IgD-negative memory B cell (primary cell): ENCODE measurements around the gene EVC. TPM values are rescaled to one million over a fixed set of nuclear protein-coding genes. Genes with fewer than 3 reads are reported as not detected.

Experiments used
- H3K27ac Mint-ChIP-seq, 3 donors: one replicate each; pipeline ENCODE4 v1.8.0; 2020 to 2022; ENCODE audit warnings: mild to moderate bottlenecking in 3 of 3, mixed read lengths in 3 of 3, moderate library complexity in 1 of 3
- H3K27me3 Mint-ChIP-seq: one replicate; pipeline ENCODE4 v1.8.0; 2021; ENCODE audit warnings: mixed read lengths
- H3K36me3 Mint-ChIP-seq: one replicate; pipeline ENCODE4 v1.8.0; 2020; ENCODE audit warnings: mild to moderate bottlenecking, mixed read lengths
- H3K4me1 Mint-ChIP-seq, 3 donors: one replicate each; pipeline ENCODE4 v1.8.0; 2020 to 2022; ENCODE audit warnings: mixed read lengths in 3 of 3, mild to moderate bottlenecking in 1 of 3
- H3K4me3 Mint-ChIP-seq, 4 donors: one replicate each; pipeline ENCODE4 v1.8.0; 2020 to 2022; ENCODE audit warnings: mild to moderate bottlenecking in 4 of 4, mixed read lengths in 4 of 4, moderate library complexity in 3 of 4
- H3K9me3 Mint-ChIP-seq, 3 donors: one replicate each; pipeline ENCODE4 v1.8.0; 2020 to 2021; ENCODE audit warnings: mixed read lengths in 3 of 3, mild to moderate bottlenecking in 1 of 3
- polyA plus RNA-seq: library from polyadenylated mRNA; unstranded; fragments of 300-500 nt; fragmentation: Illumina TruSeq; gene quantifications from one replicate; pipeline ENCODE4 v1.2.3, GENCODE V29; 2021

EVC gene
- polyA plus RNA-seq, 1 donor from 2014 or later: 0.05 TPM

DNA sequence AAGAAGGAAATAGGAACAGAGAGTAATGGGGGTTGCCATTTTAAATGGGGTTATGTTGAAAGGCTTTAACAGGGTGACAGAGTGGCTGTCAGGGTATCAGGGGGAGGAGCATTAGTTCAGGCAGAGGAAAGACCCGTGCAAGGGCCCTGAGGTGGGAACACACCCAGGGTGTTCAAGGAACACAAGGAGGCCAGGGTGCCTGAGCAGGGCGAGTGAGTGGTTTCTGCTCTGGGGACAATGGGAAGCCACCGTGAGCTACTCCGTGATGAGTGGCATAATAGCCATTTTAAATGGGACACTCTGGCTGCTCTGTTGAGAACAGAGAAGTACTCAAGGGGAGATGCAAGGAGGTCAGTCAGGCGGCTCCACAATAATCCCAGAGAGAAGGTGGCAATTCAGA lies 7.2 kb upstream of the EVC start:
- no peaks in the 10 kb centered on the region for H3K36me3 Mint-ChIP-seq
- H3K27ac Mint-ChIP-seq: peak overlapping the region in 1 of 3 donors; percentile 41
- H3K9me3 Mint-ChIP-seq: peaks cover 5 to 15% (median 12%) of the 10 kb centered on the region in 3 donors
- H3K27me3 Mint-ChIP-seq: peaks cover 17% of the 10 kb centered on the region
- H3K4me3 Mint-ChIP-seq: no peak overlapping the region
- peaks cover 0 to 8% (median 0%) of the 10 kb centered on the region in 3 donors for H3K4me1 Mint-ChIP-seq

DNA sequence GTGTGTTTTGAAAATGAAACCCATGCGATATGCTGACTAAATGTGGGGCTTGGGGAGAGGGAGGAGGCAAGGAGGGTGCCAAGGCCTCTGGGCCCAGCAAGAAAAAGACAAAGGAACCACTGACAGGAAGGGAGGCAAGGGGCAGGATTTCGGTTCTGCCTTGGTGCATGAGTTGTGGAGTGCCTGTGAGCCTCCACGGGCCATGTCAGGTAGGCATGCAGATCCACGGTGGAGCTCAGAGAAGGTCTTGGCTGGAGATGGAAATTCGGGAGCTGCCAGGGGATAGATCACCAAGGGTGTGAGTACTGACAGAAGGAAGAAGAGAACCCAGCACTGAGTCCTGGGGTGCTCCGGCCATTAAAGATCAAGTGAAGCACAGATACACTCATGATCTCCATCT lies 6.7 kb upstream of the EVC start:
- H3K9me3 Mint-ChIP-seq: peaks cover 5 to 15% (median 12%) of the 10 kb centered on the region in 3 donors
- peaks cover 20% of the 10 kb centered on the region for H3K27me3 Mint-ChIP-seq

DNA sequence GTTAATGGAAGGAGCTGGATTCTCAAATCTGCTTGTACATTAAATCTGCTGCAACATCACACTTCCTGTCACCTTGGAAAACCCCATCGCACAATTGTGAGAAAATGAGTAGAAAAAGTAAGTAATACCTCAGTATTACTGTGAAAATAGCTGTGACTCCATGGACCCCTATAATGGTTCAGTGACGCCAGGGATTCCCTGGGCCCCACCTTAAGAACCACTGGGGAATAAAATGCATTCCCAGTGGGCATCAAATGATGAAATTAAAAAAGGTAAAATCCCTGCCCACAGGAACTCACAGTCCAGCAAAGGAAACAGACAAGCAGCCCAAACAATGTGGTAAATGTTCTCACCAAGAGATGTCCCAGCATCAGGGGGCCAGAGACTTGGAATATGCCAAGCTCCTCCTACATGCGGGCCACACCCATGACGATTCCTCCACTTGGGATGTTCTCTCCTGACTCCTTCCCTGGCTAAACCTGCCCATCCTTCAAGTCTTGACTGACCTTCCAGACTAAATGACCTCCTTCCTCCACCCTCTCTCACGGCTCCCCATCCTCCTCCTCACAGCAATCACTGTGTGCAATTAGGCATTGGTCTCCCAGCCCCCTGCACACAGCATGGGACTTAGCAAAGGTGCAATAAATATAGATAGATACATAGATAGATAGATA lies 5.2 kb upstream of the EVC start:
- Mint-ChIP-seq H3K36me3 (no peaks in the 10 kb centered on the region), H3K4me3 (peak overlapping the region in 1 of 4 donors; percentile 13), H3K27me3 (peaks cover 30% of the 10 kb centered on the region)

More for the DNA sequence above, 6.7 kb upstream of the EVC start:
- H3K4me3 Mint-ChIP-seq: no peak overlapping the region
- H3K27ac Mint-ChIP-seq: no peak overlapping the region
- no peaks in the 10 kb centered on the region for H3K36me3 Mint-ChIP-seq
- H3K4me1 Mint-ChIP-seq: peaks cover 0 to 8% (median 0%) of the 10 kb centered on the region in 3 donors

DNA sequence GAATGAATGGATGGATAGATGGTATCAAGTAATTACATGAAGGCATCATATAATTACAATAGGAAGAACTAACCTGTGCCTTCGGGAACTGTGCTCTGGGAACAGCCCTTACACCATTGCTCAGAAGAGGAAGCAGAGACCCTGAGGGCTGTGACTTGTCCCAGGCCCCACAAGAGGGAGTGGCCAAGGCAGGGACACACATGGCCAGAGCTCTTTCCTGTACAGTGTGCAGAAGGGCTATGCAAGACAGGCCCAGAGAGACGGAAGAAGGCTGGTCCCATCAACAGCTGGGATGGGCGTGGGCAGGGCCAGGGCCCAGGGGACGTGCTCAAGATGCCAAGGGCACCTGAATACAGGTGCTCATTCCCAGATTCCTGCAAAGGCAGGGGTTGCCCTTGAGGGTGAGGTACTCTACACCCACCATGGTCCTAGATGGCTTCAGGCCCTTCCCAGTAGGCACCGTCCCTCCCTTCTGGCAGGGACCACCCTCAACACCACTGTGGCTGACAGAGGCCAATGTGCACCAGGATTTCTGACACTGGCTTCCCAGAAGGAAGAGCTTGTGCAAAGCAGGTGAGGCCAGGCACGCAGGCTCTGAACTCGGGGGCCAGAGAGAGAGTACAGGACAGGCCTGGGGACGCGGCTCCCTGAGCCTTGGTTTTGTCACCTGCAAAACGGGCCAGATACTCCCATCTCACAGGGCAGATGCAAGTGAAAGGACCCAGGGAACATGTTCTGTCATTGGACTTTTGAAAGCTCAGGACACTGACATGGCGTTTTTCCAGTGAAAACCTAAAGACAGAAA lies 4.3 kb upstream of the EVC start:
- peaks cover 5 to 12% (median 11%) of the 10 kb centered on the region in 3 donors for H3K9me3 Mint-ChIP-seq
- no peaks in the 10 kb centered on the region for H3K36me3 Mint-ChIP-seq
- H3K27me3 Mint-ChIP-seq: peaks cover 33% of the 10 kb centered on the region
- peak overlapping the region in 2 of 4 donors; percentile 23 to 34 for H3K4me3 Mint-ChIP-seq
- no peak overlapping the region for H3K27ac Mint-ChIP-seq
- peaks cover 3 to 10% (median 5%) of the 10 kb centered on the region in 3 donors for H3K4me1 Mint-ChIP-seq

More for the DNA sequence above, 5.2 kb upstream of the EVC start:
- Mint-ChIP-seq H3K9me3 (peaks cover 5 to 13% (median 12%) of the 10 kb centered on the region in 3 donors), H3K4me1 (peaks cover 3 to 10% (median 4%) of the 10 kb centered on the region in 3 donors), H3K27ac (no peak overlapping the region)

DNA sequence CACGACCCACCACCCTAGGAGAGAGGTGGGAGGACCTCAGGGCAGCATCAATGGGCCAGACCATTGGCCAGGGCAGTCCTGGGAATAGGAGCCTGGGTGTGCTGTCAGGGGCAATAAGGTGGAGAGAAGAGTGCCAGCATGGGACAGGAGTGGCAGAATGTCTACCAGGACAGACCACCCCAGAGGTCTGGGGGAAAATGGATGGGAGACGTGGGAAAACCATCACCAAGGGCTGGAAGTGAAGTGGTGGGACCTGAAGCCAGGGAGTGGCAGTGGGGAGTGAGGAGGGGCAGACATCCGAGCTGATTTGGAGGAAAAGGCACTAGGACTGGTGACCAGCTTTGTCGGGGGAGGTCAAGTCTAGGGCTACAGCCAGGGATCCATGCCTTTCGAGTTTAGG lies 3.6 kb upstream of the EVC start:
- peaks cover 36% of the 10 kb centered on the region for H3K27me3 Mint-ChIP-seq
- H3K9me3 Mint-ChIP-seq: peaks cover 4 to 10% (median 7%) of the 10 kb centered on the region in 3 donors
- no peak overlapping the region for H3K27ac Mint-ChIP-seq
- H3K4me1 Mint-ChIP-seq: peaks cover 3 to 10% (median 5%) of the 10 kb centered on the region in 3 donors
- H3K36me3 Mint-ChIP-seq: no peaks in the 10 kb centered on the region
- H3K4me3 Mint-ChIP-seq: peak overlapping the region in 2 of 4 donors; percentile 23 to 43

DNA sequence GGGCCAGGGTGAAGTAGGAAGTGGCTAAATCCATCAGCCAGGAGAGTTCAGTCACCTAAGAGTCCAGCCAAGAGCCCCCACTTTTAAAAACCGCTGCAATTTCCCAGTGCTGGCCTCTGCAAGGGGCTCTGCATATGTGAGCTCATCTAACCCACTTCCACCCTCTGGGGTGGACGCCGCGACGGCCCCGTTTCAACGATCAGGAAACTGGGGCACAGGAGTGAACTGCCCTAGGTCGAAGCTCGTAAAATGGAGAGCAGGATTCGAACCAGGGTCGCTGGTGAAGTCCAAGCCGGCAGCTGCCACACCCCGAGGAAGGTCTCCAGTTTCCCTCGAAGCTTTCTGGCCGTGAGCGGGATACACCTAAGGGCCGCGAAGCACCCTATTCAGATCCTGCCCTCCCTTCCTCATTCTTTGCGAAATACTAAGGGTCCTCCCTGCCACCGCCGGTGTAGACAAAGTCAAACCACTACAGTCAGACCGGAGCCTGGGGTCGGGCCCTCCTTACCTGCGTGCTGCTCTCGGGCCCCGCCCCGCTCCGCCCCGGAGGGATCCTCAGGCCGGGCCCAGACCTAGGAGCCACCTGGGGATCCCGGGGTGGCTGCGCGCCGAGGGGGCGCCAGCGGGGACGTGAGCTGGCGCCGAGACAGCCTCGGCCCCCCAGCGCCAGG lies 3.1 kb upstream of the EVC start:
- Mint-ChIP-seq H3K4me3 (peak overlapping the region in 3 of 4 donors; percentile 23 to 60 (median 25)), H3K27me3 (peaks cover 36% of the 10 kb centered on the region), H3K27ac (no peak overlapping the region), H3K36me3 (no peaks in the 10 kb centered on the region), H3K9me3 (peaks cover 7 to 10% (median 7%) of the 10 kb centered on the region in 3 donors), H3K4me1 (peaks cover 3 to 10% (median 5%) of the 10 kb centered on the region in 3 donors)

DNA sequence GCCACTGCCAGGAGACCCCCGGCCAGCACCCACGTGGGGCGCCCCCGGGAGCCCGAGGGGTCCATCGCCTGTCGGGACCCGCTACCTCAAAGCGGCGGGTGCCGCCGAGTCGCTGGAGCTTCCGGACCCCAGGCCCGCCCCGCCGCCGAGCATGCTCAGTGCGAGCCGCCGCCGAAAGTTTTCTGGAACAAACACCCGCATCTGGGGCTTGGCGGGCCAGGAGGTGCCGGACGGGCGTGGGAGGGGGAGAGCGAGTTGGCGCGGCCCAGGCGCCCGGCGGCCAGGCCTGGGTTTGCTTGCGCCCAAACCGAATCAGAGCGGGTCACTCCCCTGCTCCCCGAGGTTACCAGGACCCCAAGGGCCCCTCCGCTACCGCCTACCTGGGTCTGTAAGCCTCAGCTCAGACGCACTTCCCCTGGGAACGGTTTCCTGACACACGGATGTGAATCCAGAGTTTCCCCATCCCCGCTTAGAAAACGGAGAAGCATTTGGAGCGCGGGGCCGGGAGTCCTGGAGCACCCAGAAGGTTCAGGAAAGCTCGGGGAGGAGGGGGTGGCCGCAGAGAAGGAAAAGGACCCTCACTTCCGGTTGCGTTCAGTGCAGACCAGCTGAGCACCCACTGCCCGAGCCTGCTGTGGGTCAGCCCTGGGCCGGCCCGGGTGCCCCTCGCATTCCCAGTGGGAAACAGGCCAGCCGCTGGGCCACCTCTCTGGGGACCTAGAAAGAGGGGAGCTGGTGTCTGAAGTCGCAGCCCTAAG lies 2.4 kb upstream of the EVC start, which contains the start of gene EVC2:
TSS of gene EVC2 (minus strand) at position 111 of the 758 bp plus-strand sequence. CDS start at position 65, 46 bp downstream.
- Mint-ChIP-seq H3K27ac (no peak within 1 kb of the TSS), H3K36me3 (no peaks in the 10 kb centered on the region), H3K4me1 (peaks cover 3 to 10% (median 5%) of the 10 kb centered on the region in 3 donors), H3K4me3 (peak within 1 kb of the TSS in 3 of 4 donors; percentile 23 to 63 (median 60)), H3K9me3 (peaks cover 1 to 10% (median 7%) of the 10 kb centered on the region in 3 donors), H3K27me3 (peaks cover 36% of the 10 kb centered on the region)

DNA sequence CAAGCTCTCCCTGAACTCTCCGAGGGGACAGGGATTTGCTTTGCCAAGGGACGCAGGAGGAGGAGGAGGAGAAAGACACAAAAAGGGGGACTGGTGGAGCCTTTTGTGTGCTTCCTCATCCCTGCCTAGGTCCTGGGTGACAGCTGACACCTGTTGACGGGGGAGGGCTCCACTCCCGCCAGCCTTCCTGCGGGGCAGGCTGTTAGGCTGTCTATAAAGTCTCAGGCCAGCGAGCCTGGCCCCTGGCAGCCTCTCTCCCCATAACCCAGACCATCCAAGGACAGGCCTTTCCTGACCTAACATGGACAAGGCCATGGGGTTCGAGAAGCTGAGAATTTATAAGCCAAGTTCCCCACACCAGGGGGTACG lies 1.8 kb upstream of the EVC start:
- no peaks in the 10 kb centered on the region for H3K36me3 Mint-ChIP-seq

DNA sequence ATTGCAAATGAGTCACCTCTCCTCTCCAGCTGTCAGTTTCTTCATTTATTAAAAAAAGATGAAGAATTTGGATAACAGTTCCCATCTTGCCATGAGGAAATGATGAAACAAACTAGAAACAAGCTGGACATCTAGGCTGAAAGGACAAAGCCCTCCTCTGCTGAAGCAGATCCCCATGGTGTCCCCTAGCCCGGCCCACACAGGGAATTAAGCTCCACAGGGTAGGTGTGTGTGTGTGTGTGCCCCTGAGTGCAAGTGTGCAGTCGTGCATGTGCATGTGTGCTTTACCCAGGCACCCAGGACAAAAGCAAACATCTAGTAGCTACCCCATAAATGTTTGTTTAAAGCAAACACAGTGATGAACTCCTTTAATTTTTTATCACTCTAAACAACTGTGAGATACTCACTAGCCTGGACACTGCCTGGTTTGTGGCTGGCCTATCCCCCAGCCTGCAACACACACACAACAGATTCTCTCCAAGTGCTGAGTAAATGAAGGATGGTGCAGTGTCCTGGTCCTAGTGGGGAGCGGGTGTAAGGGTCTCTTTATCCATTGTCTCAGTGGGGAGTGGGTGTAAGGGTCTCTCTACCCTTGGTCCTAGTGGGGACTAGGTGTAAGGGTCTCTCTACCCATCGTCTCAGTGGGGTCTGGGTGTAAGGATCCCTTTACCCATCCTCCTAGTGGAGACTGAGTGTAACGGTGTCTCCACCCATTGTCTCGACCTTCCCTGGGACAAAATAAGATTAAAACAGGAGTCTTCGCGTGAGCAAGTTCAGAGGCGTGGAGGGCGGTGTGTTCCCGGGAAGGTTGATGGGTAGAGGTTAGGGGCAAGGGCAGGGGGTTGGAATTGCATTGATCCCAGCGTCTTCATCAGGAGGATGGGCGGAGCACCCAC lies 688 bp upstream of the EVC start:
- peaks cover 4 to 12% (median 5%) of the 10 kb centered on the region in 3 donors for H3K9me3 Mint-ChIP-seq
- H3K4me1 Mint-ChIP-seq: peaks cover 3 to 10% (median 5%) of the 10 kb centered on the region in 3 donors
- H3K27ac Mint-ChIP-seq: peak overlapping the region in 1 of 3 donors; percentile 2
- peaks cover 36% of the 10 kb centered on the region for H3K27me3 Mint-ChIP-seq
- H3K36me3 Mint-ChIP-seq: no peaks in the 10 kb centered on the region
- peak overlapping the region; percentile 14 to 87 (median 64) for H3K4me3 Mint-ChIP-seq

More for the DNA sequence above, 1.8 kb upstream of the EVC start:
- H3K27me3 Mint-ChIP-seq: peaks cover 36% of the 10 kb centered on the region
- peaks cover 3 to 10% (median 5%) of the 10 kb centered on the region in 3 donors for H3K4me1 Mint-ChIP-seq
- peaks cover 0 to 8% (median 5%) of the 10 kb centered on the region in 3 donors for H3K9me3 Mint-ChIP-seq
- no peak overlapping the region for H3K4me3 Mint-ChIP-seq
- no peak overlapping the region for H3K27ac Mint-ChIP-seq

DNA sequence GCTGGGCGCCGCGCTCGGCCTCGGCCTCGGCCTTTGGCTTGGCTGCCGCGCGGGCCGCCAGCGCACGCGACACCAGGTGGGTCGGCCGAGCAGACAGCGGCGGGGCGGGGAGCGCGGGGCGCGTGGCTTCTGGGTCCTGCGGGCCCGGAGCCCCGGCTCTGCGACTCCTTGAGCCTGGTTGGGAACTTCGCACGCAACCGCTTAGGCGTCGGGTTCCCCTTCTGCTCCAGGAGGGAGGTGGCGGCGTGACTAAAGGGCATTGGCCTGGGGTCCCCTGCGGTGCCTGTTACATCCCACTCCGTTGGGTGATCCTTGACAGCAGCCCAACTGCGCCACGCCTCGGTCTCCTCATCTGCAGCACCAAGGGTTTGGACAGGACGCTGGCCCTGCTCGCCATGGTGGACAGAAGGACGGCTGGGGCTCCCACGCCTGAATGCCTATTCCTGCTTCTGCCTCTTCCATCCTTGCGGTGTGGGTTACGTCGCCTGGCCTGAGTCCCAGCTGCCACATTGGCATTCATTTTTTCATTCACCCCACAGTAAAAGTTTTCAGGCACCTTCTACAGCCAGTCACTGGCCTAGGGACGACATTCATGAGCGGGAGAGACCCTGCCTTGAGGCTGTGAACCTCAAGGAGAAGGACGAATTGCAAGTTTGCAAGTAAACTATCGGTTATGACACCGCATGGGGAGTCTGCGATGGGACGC lies 631 bp downstream of the EVC start:
- H3K9me3 Mint-ChIP-seq: peaks cover 5 to 12% (median 9%) of the 10 kb centered on the region in 3 donors
- H3K27me3 Mint-ChIP-seq: peaks cover 34% of the 10 kb centered on the region
- peak overlapping the region in 2 of 4 donors; percentile 16 to 49 for H3K4me3 Mint-ChIP-seq
- H3K27ac Mint-ChIP-seq: no peak overlapping the region
- no peaks in the 10 kb centered on the region for H3K36me3 Mint-ChIP-seq
- H3K4me1 Mint-ChIP-seq: peaks cover 3 to 10% (median 5%) of the 10 kb centered on the region in 3 donors

DNA sequence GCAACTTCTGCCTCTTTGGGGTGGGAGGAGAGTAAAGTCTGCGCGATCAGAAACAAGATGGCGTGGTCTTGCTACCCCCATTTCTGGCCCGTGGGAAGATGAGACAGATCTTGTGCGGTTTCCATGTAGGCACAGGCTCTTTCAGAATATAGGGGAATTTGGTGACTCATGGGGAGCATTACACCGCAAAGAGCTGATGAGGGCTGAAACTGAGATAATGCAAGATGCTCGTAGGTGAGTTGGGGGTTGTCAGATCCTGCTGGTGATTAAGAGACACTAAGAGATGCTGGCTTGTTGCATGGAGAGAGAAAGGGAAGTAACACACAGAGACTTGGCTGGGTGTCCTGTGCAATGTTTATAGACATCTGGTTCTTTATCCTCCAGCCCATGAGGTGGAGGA lies 1.5 kb downstream of the EVC start:
- H3K36me3 Mint-ChIP-seq: no peaks in the 10 kb centered on the region
- H3K4me1 Mint-ChIP-seq: peaks cover 3 to 5% (median 4%) of the 10 kb centered on the region in 3 donors
- H3K9me3 Mint-ChIP-seq: peaks cover 5 to 20% (median 7%) of the 10 kb centered on the region in 3 donors
- H3K4me3 Mint-ChIP-seq: peak overlapping the region in 2 of 4 donors; percentile 3
- H3K27ac Mint-ChIP-seq: no peak overlapping the region
- peaks cover 25% of the 10 kb centered on the region for H3K27me3 Mint-ChIP-seq

DNA sequence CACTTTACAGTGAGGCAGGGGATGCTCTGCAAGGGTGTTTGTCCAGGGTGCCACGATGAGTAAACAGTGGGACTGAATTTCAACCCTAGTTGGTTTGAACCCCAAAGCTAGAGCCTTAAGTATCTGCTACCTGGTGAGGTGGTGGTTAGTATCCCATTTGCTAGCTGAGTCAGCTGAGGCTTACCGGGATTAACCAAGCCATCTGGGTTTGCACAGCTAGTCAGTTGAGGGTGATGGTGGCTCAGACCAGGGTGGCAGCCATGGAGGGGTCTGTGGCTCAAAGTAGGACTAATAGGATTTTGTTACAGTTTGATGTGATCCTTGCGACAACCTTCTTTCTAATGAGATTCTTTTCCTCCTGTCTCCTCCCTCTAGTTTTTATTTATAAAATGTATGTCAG lies 1.9 kb downstream of the EVC start:
- H3K36me3 Mint-ChIP-seq: no peaks in the 10 kb centered on the region

DNA sequence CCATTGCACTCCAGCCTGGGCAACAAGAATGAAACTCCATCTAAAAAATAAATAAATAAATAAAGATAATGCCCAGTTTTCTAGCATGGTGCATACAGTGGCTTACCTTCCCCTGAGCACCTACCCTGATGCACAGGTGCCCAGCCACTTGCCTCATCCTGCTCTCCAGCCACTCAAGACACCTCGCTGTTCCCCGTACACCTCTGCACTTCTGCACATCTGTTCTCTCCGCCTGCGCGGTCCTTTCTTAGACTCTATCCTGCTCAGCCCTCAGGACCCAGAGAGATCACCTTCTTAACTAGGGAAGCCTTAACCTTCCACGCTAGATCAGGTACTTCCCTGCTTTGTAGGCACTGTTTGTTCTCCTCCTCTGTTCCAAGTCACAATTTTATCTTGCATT lies 2.9 kb downstream of the EVC start:
- peak overlapping the region in 1 of 4 donors; percentile 18 for H3K4me3 Mint-ChIP-seq
- H3K36me3 Mint-ChIP-seq: no peaks in the 10 kb centered on the region
- H3K27me3 Mint-ChIP-seq: peaks cover 19% of the 10 kb centered on the region
- no peak overlapping the region for H3K27ac Mint-ChIP-seq
- peaks cover 5 to 20% (median 6%) of the 10 kb centered on the region in 3 donors for H3K9me3 Mint-ChIP-seq
- peaks cover 2 to 5% (median 4%) of the 10 kb centered on the region in 3 donors for H3K4me1 Mint-ChIP-seq

More for the DNA sequence above, 1.9 kb downstream of the EVC start:
- no peak overlapping the region for H3K4me3 Mint-ChIP-seq
- H3K4me1 Mint-ChIP-seq: peaks cover 2 to 5% (median 4%) of the 10 kb centered on the region in 3 donors
- peaks cover 21% of the 10 kb centered on the region for H3K27me3 Mint-ChIP-seq
- no peak overlapping the region for H3K27ac Mint-ChIP-seq
- H3K9me3 Mint-ChIP-seq: peaks cover 5 to 20% (median 6%) of the 10 kb centered on the region in 3 donors
